GM08714 (cell line): ENCODE results near the gene OR4M1.
"Not testable (repeated sequence)": the region's sequence is repeated elsewhere in the genome, so short reads cannot be mapped to it uniquely, and the experiment has no call there.

Source experiments
- H3K4me3 ChIP-seq: fragments of 200-500 bp; sonication (Bioruptor generic); 2 replicates; pipeline ENCODE4 v1.5.1; 2014; ENCODE audit warnings: mild to moderate bottlenecking, low read length, inconsistent platforms
- ZNF274 ChIP-seq: IDR thresholded peaks from 2 replicates; pipeline ENCODE4 v1.6.1; 2012; ENCODE audit warnings: mild to moderate bottlenecking, low read depth, low read length

OR4M1 gene

DNA sequence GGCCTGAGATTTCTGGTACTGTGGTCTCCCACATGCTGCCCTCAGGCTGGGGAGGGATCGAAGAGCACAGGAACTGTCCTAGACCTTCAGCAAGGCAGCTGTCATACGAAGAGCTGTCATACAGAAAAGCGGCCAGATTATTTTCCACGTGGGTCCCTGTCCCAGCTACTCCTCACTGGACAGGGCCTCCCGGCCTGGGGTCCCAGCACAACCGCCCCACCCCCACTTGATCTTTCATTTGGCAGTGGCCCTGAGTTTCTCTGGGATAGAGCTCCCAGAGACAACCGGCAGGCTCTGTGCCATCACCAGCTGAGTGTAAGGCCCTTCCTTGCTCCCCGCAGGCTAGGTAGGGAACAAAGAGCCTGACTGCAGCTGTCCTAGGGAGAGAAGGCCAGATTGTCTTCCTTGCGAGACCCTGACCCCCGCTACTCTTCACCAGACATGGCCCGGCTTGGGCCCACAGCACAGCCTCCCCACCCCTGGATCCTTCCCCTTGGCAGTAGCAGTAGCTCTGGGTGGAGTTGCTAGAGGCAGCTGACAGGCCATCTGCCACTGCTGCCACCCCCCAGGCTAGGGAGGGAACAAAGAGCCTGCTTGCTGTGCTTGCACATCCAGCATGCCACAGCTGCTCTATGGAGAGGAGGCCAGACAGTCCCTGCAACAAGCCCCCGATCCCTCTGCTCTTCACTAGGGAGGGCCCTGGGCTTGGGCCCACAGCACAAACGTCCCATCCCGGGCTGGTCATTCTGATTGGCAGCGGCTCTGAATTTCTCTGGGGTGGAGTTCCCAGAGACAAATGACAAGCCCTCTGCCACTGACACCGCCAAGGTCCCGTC, 27.2 kb downstream of the OR4M1 start:
- TF ChIP-seq ZNF274 = no peak
- H3K4me3 ChIP-seq = no peak overlapping the region

DNA sequence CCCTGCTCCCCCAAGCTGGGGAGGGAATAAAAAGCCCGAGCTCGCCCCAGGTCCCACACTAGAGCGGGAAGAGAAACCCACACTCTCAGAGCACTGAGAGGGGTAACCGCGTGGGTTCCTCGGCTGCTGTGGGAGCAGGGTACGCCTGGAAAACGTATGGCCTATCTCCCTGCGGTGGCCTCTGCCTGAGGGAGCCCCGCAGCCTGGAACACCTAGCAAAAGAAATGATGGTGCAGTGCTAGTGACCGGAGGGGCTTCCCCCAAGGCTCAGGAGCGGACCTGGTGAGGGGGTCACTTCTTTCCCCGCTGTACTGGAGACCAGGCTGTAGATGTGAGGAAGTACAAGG, 27.8 kb downstream of the OR4M1 start:
- no peak overlapping the region for H3K4me3 ChIP-seq
- no peak for TF ChIP-seq ZNF274

DNA sequence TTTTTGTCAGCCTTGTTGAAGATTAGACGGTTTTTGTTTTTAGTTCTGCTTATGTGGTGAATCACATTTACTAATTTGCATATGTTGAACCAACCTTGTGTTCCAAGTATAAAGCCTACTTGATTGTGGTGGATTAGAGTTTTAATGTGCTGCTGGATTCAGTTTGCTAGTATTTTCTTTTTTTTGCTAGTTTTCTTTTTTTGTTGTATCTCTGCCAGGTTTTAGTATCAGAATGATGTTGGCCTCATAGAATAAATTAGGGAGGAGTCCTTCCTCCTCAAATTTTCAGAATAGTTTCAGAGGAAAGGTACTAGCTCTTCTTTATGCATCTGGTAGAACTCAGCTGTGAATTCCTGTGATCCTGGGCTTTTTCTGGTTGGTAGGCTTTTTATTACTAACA, 30.2 kb downstream of the OR4M1 start, which contains the start of gene OR4N2:
TSS of gene OR4N2 (plus strand) at position 301 of the 400 bp plus-strand sequence. CDS start 23,679 bp downstream, outside the sequence.
- not testable (repeated sequence) for H3K4me3 ChIP-seq

DNA sequence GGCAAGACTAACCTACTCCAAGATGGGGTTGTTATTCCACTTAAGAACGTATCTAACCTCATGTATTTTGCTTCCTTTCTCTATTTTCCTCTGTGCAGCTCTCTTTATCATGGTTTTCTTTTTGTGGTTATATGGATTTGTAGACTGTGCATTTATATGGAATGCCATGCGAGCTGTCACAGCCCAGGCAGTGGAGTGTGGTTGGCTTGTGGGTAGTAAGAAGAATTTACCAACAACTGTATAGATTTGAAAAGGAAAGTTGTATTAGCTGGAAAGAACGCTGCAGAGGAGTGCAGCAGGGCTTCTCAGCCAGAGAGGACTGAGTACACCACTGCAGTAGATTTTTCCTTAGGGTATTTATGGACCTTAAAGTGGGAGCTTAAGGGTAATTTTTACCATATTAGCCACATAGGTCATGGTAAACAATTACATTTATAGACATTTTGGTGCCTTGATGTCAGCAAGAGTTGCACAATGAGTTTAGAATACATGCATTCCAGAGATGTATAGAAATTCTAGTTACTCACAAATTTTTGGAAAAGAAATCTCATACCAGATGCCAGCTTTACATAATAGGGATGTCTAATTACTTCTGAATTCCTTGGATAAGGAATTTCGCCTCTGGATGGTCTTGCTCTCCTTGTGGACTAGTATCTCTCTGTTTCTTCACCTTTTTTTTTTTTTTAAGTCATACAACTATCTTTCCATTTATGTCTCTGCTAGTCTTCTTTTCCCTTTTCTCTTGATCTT, 40.0 kb downstream of the OR4M1 start:
- H3K4me3 ChIP-seq = not testable (repeated sequence)

DNA sequence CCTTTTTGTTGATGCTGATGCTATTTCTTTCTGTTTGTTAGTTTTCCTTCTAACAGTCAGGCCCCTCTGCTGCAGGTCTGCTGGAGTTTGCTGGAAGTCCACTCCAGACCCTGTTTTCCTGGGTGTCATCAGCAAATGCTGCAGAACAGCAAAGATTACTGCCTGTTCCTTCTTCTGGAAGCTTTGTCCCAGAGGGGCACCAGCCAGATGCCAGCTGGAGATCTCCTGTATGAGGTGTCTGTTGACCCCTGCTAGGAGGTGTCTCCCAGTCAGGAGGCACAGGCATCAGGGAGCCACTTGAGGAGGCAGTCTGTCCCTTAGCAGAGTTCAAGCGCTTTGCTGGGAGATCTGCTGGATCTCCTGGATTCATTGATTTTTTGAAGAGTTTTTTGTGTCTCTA, 46.6 kb downstream of the OR4M1 start:
- not testable (repeated sequence) for H3K4me3 ChIP-seq

DNA sequence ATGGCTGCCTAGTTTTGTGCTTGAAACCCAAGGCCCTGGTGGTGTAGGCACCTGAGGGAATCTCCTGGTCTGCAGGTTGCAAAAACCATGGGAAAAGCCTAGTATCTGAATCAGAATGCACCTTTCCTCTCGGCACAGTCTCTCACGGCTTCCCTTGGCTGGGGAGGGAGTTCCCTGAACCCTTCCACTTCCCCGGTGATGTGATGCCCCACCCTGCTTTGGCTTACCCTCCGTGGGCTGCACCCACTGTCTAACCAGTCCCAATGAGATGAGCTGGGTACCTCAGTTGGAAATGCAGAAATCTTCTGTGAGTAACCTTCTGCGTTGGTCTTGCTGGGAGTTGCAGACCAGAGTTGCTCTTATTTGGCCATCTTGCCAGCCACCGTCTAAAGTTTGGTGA, 47.7 kb downstream of the OR4M1 start:
- not testable (repeated sequence) for H3K4me3 ChIP-seq

DNA sequence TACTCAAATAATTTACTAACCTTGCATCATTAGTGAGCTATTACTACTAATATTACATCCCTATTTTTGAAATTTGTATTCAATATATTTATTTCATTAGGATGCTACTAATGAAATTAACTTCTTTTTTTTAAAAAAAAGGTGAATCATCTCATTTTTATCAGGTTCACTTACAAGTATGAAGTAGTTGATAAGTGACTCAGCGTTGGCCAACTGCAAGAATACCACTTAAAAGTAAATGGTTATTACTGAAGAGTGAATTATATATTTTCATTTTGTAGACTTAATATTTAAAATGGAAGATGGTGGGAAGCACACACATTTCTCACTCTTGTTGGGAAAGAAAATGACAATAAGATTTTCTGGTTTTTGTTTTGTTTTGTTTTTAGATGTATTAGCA, 49.9 kb downstream of the OR4M1 start:
- TF ChIP-seq ZNF274 = no peak
- no peak overlapping the region for H3K4me3 ChIP-seq

DNA sequence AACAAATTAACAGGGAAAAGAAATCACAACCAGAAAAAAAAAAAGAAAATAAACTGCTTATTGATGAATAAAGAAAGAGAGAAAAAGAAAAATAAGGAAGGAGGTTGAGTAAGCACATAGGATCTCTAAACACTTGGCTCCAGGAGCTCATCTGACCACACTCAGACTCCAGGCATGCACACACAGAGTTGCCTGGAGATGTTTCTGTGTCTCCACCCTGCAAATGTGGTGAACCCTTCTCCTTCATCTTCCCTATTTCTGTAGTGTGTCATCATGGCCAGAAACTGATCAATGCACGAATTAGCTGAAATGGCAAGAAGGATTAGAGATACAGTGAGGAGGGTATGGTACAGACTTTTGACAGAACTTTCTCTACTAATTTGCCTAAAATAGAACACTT, 50.5 kb downstream of the OR4M1 start:
- no peak for TF ChIP-seq ZNF274

DNA sequence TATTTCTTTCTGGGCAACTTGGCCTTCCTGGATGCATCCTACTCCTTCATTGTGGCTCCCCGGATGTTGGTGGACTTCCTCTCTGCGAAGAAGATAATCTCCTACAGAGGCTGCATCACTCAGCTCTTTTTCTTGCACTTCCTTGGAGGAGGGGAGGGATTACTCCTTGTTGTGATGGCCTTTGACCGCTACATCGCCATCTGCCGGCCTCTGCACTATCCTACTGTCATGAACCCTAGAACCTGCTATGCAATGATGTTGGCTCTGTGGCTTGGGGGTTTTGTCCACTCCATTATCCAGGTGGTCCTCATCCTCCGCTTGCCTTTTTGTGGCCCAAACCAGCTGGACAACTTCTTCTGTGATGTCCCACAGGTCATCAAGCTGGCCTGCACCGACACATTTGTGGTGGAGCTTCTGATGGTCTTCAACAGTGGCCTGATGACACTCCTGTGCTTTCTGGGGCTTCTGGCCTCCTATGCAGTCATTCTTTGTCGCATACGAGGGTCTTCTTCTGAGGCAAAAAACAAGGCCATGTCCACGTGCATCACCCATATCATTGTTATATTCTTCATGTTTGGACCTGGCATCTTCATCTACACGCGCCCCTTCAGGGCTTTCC, 54.4 kb downstream of the OR4M1 start:
- not testable (repeated sequence) for H3K4me3 ChIP-seq

More for the DNA sequence above, 50.5 kb downstream of the OR4M1 start:
- no peak overlapping the region for H3K4me3 ChIP-seq

DNA sequence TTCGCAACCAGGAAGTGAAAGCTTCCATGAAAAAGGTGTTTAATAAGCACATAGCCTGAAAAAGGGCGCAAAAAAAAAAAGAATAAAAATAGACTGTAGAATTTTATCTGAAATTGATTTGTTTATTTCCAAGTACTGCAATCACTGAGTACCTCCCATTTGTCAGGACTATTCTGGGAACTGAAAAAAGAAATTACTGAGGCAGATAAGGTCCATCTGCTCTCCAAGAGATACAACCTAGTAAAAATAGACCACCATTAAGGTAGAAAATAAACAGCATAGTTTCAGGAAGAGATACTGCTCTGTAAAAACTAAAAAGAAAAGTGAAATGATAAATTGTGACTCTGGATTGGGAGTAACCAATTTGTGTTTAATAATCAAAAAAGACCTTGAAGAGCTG, 55.0 kb downstream of the OR4M1 start:
- H3K4me3 ChIP-seq = no peak overlapping the region
- TF ChIP-seq ZNF274 = no peak
